ENCODE data around the gene ZAR1.

ZAR1 gene

GRCh38 chr4:48489683-48490011 is 405 bp upstream of the ZAR1 start:
- POLR2A ChIA-PET, result no interaction called here
- CTCF ChIA-PET, result no interaction called here
- TF ChIP-seq PKNOX1 (IDR thresholded peaks at IDR 0.05), result no peak
- TF ChIP-seq HDGF (IDR thresholded peaks at IDR 0.05; ENCODE audit: borderline replicate concordance), result no peak
- DNase-seq (ENCODE audit: extremely low spot score), result no peak

GRCh38 chr4:48490680-48491513 is 845 bp downstream of the ZAR1 start:
- CTCF ChIA-PET, result no interaction called here
- POLR2A ChIA-PET, result no interaction called here
- TF ChIP-seq HDGF (IDR thresholded peaks at IDR 0.05; ENCODE audit: borderline replicate concordance), result no peak
- DNase-seq (ENCODE audit: extremely low spot score), result no peak

- TF ChIP-seq HDGF (IDR thresholded peaks at IDR 0.05; ENCODE audit: borderline replicate concordance) (no peak), SP1 (IDR thresholded peaks at IDR 0.05) (no peak), L3MBTL2 (conservative IDR thresholded peaks at IDR 0.05) (no peak), CTBP1 (IDR thresholded peaks at IDR 0.05; ENCODE audit: borderline replicate concordance) (no peak), BHLHE40 (IDR thresholded peaks at IDR 0.05; ENCODE audit: borderline replicate concordance) (no peak), ZNF384 (IDR thresholded peaks at IDR 0.05) (no peak), LEF1 (IDR thresholded peaks at IDR 0.05; ENCODE audit: borderline replicate concordance) (no peak), SUZ12 (IDR thresholded peaks at IDR 0.05) (no peak), ARNT (IDR thresholded peaks at IDR 0.05) (no peak), ELF4 (IDR thresholded peaks at IDR 0.05) (no peak), NFRKB (IDR thresholded peaks at IDR 0.05) (no peak), FOXM1 (IDR thresholded peaks at IDR 0.05; ENCODE audit: borderline replicate concordance) (no peak), FOXK2 (IDR thresholded peaks at IDR 0.05) (no peak), PKNOX1 (IDR thresholded peaks at IDR 0.05) (no peak)
- DNase-seq (ENCODE audit: extremely low spot score), result no peak
- ChIA-PET CTCF (no interaction called here), POLR2A (no interaction called here)
These were observed 1.6 kb downstream of the ZAR1 start for GRCh38 chr4:48491514-48492176.

- no peak for DNase-seq (ENCODE audit: extremely low spot score)
- no peak for TF ChIP-seq ELF4 (IDR thresholded peaks at IDR 0.05)
- no peak for TF ChIP-seq HDGF (IDR thresholded peaks at IDR 0.05; ENCODE audit: borderline replicate concordance)
- TF ChIP-seq BHLHE40 (IDR thresholded peaks at IDR 0.05; ENCODE audit: borderline replicate concordance), result no peak
- TF ChIP-seq FOXA1 (IDR thresholded peaks at IDR 0.05), result no peak
- TF ChIP-seq TARDBP (IDR thresholded peaks at IDR 0.05), result no peak
- no peak for TF ChIP-seq CTBP1 (IDR thresholded peaks at IDR 0.05; ENCODE audit: borderline replicate concordance)
- no peak for TF ChIP-seq FOXK2 (IDR thresholded peaks at IDR 0.05)
- TF ChIP-seq SUZ12 (IDR thresholded peaks at IDR 0.05), result no peak
- no peak for TF ChIP-seq SP1 (IDR thresholded peaks at IDR 0.05)
- TF ChIP-seq FOXM1 (IDR thresholded peaks at IDR 0.05; ENCODE audit: borderline replicate concordance), result no peak
- no peak for TF ChIP-seq ARNT (IDR thresholded peaks at IDR 0.05)
- no peak for TF ChIP-seq L3MBTL2 (conservative IDR thresholded peaks at IDR 0.05)
- no peak for TF ChIP-seq ZNF384 (IDR thresholded peaks at IDR 0.05)
- TF ChIP-seq PKNOX1 (IDR thresholded peaks at IDR 0.05), result no peak
- no peak for TF ChIP-seq LEF1 (IDR thresholded peaks at IDR 0.05; ENCODE audit: borderline replicate concordance)
- TF ChIP-seq NFRKB (IDR thresholded peaks at IDR 0.05), result no peak
- POLR2A ChIA-PET, result no interaction called here
- CTCF ChIA-PET, result interaction anchor here (1.4 kb wide), 1 partner anchor 11 kb away, joined by 3 read pairs; no protein-coding TSS in a partner anchor
These were observed 3.5 kb downstream of the ZAR1 start for GRCh38 chr4:48493452-48494100.

GRCh38 chr4:48495941-48496340 is 5.9 kb downstream of the ZAR1 start:
- ChIA-PET CTCF (no interaction called here), POLR2A (no interaction called here)

GRCh38 chr4:48498895-48499294 is 8.8 kb downstream of the ZAR1 start:
- ChIA-PET CTCF (interaction anchor here (0.7 kb wide), 1 partner anchor 319 kb away, joined by 3 read pairs; no protein-coding TSS in a partner anchor), POLR2A (no interaction called here)
- DNase-seq (ENCODE audit: extremely low spot score), result no peak
- TF ChIP-seq HDGF (IDR thresholded peaks at IDR 0.05; ENCODE audit: borderline replicate concordance), result no peak
- TF ChIP-seq PKNOX1 (IDR thresholded peaks at IDR 0.05), result no peak
- no peak for TF ChIP-seq ZNF384 (IDR thresholded peaks at IDR 0.05)
- TF ChIP-seq CTBP1 (IDR thresholded peaks at IDR 0.05; ENCODE audit: borderline replicate concordance), result no peak
- TF ChIP-seq FOXM1 (IDR thresholded peaks at IDR 0.05; ENCODE audit: borderline replicate concordance), result no peak
- TF ChIP-seq LEF1 (IDR thresholded peaks at IDR 0.05; ENCODE audit: borderline replicate concordance), result no peak
- no peak for TF ChIP-seq NFRKB (IDR thresholded peaks at IDR 0.05)
- TF ChIP-seq ELF4 (IDR thresholded peaks at IDR 0.05), result no peak
- TF ChIP-seq L3MBTL2 (conservative IDR thresholded peaks at IDR 0.05), result no peak
- no peak for TF ChIP-seq SUZ12 (IDR thresholded peaks at IDR 0.05)
- TF ChIP-seq SP1 (IDR thresholded peaks at IDR 0.05), result no peak
- no peak for TF ChIP-seq FOXK2 (IDR thresholded peaks at IDR 0.05)

More at GRCh38 chr4:48495941-48496340, 5.9 kb downstream of the ZAR1 start:
- no peak for TF ChIP-seq TARDBP (IDR thresholded peaks at IDR 0.05)
- DNase-seq (ENCODE audit: extremely low spot score), result no peak

Data from HEK293T (cell line).